ENCODE data around the gene DAB1. TPM values are rescaled to one million over a fixed set of nuclear protein-coding genes. Genes with fewer than 3 reads are reported as not detected.

The DAB1 gene
- total RNA-seq, 2 experiments from 2014 or later: 0.52 to 0.61 TPM

DNA sequence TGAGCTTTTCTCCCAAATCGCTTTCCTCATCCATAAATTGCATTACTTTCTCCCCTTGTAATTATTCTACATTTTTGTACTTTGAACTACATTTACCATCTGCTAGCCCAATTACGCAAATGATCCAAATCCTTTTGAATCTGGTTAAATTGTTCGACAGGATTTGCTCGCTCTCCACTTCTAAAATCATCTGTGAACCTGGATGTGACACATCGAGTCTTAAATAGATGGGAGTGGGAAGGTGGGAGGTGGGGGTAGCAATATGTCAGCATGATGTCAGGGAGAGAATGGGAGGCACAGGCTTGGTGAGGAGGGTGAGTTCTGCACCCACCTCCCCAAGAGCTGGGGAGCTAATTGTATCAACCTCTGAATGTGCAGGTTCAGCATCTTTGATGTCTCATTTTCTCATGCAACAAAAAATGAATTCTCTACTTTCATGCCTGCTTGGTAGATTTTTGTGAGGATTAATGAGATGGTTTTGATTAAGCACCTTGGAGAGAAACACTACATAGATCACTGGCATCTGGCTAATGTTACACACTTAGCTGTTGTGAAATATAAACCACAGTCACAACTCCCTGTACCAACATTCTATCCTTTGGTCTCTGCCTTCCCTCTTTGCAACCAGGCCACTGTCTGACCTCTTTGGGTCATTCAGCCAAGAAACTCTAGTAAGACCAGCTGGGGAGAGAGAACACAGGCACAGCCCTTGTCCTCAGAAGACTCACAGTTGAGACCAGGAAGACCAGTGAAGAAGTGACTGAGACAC is 165.1 kb downstream of the DAB1 start:
- H3K9me3 Mint-ChIP-seq: no peaks in the 10 kb centered on the region
- TF ChIP-seq, protein P1, sequence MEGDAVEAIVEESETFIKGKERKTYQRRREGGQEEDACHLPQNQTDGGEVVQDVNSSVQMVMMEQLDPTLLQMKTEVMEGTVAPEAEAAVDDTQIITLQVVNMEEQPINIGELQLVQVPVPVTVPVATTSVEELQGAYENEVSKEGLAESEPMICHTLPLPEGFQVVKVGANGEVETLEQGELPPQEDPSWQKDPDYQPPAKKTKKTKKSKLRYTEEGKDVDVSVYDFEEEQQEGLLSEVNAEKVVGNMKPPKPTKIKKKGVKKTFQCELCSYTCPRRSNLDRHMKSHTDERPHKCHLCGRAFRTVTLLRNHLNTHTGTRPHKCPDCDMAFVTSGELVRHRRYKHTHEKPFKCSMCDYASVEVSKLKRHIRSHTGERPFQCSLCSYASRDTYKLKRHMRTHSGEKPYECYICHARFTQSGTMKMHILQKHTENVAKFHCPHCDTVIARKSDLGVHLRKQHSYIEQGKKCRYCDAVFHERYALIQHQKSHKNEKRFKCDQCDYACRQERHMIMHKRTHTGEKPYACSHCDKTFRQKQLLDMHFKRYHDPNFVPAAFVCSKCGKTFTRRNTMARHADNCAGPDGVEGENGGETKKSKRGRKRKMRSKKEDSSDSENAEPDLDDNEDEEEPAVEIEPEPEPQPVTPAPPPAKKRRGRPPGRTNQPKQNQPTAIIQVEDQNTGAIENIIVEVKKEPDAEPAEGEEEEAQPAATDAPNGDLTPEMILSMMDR (IDR thresholded peaks at IDR 0.05): no peak
- Histone ChIP-seq H3K4me1 (ENCODE audit: insufficient read depth, low read length) (no peaks in the 10 kb centered on the region), H3K27me3 (ENCODE audit: control insufficient read depth in 1 of 2, insufficient read depth in 2 of 2, low read length in 2 of 2) (no peaks in the 10 kb centered on the region), H3K4me3 (ENCODE audit: low read length) (no peak overlapping the region), H3K36me3 (ENCODE audit: insufficient read depth, low read length) (no peaks in the 10 kb centered on the region), H3K27ac (ENCODE audit: low read depth in 1 of 2, low read length in 2 of 2) (no peak overlapping the region), H3K9me3 (ENCODE audit: control insufficient read depth in 1 of 2, insufficient read depth in 1 of 2, low read length in 2 of 2) (peaks cover 0 to 3% of the 10 kb centered on the region in 2 experiments)
- ATAC-seq (ENCODE audit: poor library complexity): no peak
- no peak overlapping the region for H3K27ac Mint-ChIP-seq
- no peaks in the 10 kb centered on the region for H3K4me1 Mint-ChIP-seq (ENCODE audit: low read depth)
- intact Hi-C loops (cut with DNase I, micrococcal nuclease): no loop called here
- ChIA-PET POLR2A (no interaction called here), CTCF (no interaction called here)
- no peaks in the 10 kb centered on the region for H3K36me3 Mint-ChIP-seq (ENCODE audit: low read depth)
- no peaks in the 10 kb centered on the region for H3K27me3 Mint-ChIP-seq
- DNase-seq: no peak
- H3K4me3 Mint-ChIP-seq: no peak overlapping the region

DNA sequence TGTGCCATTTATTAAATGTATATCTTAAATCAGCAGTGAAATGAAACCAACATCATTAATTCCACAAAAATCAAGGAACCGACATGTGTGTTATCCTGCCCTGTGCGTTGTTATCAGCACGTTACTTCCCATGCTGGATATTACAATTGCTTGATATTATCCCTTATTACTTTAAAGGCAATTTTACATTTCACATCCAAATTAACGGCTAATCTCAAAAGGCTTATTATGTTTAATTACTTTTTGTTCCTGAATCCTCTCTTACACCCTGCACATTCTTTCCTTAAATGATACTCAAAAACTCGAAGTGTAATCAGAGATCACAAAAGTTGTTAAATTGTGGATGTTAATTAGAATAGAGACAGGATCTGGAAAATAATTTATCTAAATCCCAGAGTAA is 167.9 kb downstream of the DAB1 start:
- CTCF ChIA-PET: no interaction called here
- no peak overlapping the region for H3K4me3 Mint-ChIP-seq
- peaks cover 0 to 3% of the 10 kb centered on the region in 2 experiments for H3K9me3 ChIP-seq (ENCODE audit: control insufficient read depth in 1 of 2, insufficient read depth in 1 of 2, low read length in 2 of 2)

DNA sequence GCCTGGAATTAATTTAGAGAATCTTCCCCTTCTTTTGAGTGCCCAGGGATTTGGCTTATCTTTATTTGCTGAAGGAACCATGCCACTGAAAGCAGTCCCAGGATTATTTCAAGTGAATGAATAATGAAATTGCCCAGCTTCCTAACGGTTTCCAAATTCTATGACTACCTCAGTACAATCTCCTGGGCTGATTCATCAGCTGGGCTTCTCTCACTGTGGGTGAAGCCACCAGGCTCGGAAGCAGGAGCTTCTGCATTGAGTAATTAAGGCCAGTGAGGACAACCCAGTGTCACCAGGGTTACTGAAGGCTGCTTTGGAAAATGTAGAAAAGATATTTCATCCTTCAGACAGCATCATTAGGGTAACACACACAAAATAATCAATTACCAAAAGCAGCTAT is 169.8 kb downstream of the DAB1 start:
- Histone ChIP-seq H3K36me3 (ENCODE audit: insufficient read depth, low read length) (no peaks in the 10 kb centered on the region), H3K27ac (ENCODE audit: low read depth in 1 of 2, low read length in 2 of 2) (no peak overlapping the region), H3K4me3 (ENCODE audit: low read length) (no peak overlapping the region), H3K4me1 (ENCODE audit: insufficient read depth, low read length) (no peaks in the 10 kb centered on the region), H3K9me3 (ENCODE audit: control insufficient read depth in 1 of 2, insufficient read depth in 1 of 2, low read length in 2 of 2) (peaks cover 0 to 3% of the 10 kb centered on the region in 2 experiments), H3K27me3 (ENCODE audit: control insufficient read depth in 1 of 2, insufficient read depth in 2 of 2, low read length in 2 of 2) (no peaks in the 10 kb centered on the region)
- TF ChIP-seq, protein P1 (IDR thresholded peaks at IDR 0.05): no peak
- Mint-ChIP-seq H3K27me3 (no peaks in the 10 kb centered on the region), H3K36me3 (ENCODE audit: low read depth) (no peaks in the 10 kb centered on the region), H3K4me1 (ENCODE audit: low read depth) (no peaks in the 10 kb centered on the region), H3K9me3 (no peaks in the 10 kb centered on the region), H3K27ac (no peak overlapping the region), H3K4me3 (no peak overlapping the region)
- ChIA-PET CTCF (no interaction called here), POLR2A (no interaction called here)
- no peak for DNase-seq
- intact Hi-C loops (cut with DNase I, micrococcal nuclease): no loop called here
- ATAC-seq (ENCODE audit: poor library complexity): no peak

More for the DNA sequence above, 167.9 kb downstream of the DAB1 start:
- Mint-ChIP-seq H3K9me3 (no peaks in the 10 kb centered on the region), H3K27me3 (no peaks in the 10 kb centered on the region), H3K4me1 (ENCODE audit: low read depth) (no peaks in the 10 kb centered on the region), H3K27ac (no peak overlapping the region), H3K36me3 (ENCODE audit: low read depth) (no peaks in the 10 kb centered on the region)
- Histone ChIP-seq H3K4me1 (ENCODE audit: insufficient read depth, low read length) (no peaks in the 10 kb centered on the region), H3K4me3 (ENCODE audit: low read length) (no peak overlapping the region), H3K27ac (ENCODE audit: low read depth in 1 of 2, low read length in 2 of 2) (no peak overlapping the region), H3K27me3 (ENCODE audit: control insufficient read depth in 1 of 2, insufficient read depth in 2 of 2, low read length in 2 of 2) (no peaks in the 10 kb centered on the region), H3K36me3 (ENCODE audit: insufficient read depth, low read length) (no peaks in the 10 kb centered on the region)
- TF ChIP-seq, protein P1 (IDR thresholded peaks at IDR 0.05): no peak
- POLR2A ChIA-PET: no interaction called here
- no peak for ATAC-seq (ENCODE audit: poor library complexity)
- DNase-seq: no peak
- intact Hi-C loops (cut with DNase I, micrococcal nuclease): no loop called here

Measured in CD4-positive, alpha-beta T cell (primary cell).